GM18909 (cell line): Measurements from ENCODE around the gene STK33.

Experiments used
- ATAC-seq: cut with Tn5 transposase; IDR thresholded peaks from one replicate; pipeline ENCODE4 v1.9.1; 2021; ENCODE audit warnings: mild to moderate bottlenecking; ENCODE audit not compliant: unreplicated experiment, poor library complexity

Gene STK33

DNA sequence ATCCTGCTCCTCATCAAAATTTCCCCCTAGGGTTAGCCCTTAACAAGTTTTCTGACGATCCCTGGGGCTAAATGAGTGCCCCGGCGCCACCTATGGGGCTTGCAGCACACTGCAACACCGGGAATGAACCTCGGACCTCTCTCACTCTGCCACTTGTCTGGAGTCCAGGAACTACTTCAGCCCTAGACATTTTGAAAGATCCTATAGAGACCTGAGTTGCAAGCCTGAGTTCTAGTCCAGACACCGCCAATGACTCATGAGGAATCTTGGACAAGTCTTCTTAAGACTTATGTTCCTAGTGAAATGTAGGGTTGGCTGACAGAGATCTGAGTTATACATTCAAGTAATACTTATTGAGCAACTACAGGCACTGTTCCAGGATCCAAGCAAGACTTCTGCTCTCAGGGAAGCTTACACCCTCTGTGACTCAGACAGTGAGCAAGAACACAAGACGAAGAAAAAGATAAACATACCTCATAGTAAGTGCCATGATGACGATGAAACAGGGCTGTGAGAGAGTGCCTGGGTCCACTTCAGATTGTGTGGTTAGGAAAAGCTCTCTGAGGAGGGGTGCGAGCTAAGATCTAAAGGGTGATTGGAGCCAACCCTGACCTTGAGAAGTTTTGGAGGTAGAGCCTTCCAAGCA, 10.2 kb upstream of the STK33 start:
- ATAC-seq = peak; percentile 78

DNA sequence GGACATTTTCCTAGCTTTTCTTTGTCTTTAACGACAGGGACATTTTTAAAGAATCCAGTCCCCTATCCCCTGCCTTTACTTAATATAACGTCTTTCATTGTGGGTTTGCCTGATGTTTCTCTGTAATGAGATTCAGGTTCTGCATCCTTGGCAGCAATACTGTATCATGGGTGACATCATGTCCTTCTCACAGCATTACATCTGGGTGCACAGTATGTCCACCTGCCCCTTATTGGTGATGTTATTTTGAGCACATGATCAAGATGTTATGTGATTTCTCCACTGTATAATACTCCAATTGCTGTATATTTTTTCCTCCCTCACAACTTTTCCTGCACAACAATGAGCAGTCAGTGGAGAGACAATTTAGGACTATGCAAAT, 9.7 kb upstream of the STK33 start:
- ATAC-seq = peak; percentile 8

DNA sequence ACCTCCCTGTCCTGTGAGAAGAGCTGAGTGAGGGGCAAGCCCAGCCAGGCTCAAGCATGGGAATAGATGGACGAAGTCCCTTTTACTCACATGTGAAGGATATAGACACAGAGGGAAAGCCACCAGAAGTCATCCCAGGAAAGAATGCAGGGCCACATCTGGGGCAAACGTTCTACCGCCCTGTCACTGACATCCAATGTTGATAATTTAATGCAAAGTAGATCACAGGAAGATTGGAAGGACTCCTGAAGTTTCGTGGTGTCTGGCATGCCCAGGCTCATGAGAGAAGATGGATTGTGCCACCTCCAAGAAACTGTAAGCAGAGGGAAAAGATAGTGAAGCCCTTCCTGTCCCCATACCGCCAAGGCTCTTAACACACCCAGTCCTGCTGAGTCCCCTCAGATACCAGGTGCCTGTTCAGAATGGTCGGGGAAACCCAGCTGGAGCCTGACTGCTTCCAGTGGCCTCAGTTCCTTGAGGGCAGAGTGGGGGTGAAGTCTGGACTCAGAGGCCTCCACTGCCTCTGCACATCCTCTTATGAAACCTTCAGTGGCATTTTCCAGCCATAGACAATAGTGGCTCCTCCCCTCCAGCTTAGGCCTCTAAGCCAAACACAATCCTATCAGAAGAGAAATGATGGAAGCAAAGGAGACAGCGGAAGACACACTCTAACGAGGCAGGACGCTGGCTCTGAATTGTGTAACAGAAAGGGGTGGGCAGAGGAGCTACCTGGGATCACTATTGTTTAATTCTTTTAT, 7.5 kb upstream of the STK33 start:
- no peak for ATAC-seq

DNA sequence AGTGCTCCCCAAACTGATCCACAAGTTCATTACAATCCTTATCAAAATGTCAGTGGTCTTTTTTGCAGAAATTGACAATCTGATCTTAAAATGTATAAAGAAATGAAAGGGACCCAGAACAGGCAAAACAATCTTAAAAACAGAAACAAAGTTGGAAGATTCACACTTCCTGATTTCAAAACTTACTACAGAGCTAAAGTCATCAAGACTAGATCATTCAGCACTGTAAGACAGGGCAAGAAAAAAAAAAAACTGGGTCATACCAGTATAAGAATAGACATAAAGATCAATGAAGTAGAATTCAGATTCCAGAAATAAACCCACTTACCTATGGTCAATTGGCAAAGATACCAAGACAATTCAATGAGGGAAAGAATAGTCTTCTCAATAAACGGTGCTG, 4.5 kb upstream of the STK33 start:
- no peak for ATAC-seq

DNA sequence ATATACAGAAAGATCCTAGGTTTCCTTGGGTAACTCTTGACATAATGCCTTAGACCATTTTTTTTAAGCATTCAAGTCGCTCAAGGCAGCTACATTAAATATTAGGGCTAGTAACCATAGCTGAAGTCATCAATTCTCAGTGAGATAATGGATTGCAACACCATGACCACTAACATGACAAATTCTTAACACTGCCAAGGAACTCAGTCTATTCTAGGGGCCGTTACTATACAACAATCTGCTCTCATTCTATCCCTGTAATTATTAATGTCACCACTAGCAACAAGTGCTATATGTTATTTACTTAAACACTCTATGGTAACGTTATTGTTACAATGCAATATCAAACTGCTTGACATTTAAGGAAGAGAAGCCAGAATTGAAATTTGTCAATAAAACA, 3.2 kb upstream of the STK33 start:
- ATAC-seq = no peak

DNA sequence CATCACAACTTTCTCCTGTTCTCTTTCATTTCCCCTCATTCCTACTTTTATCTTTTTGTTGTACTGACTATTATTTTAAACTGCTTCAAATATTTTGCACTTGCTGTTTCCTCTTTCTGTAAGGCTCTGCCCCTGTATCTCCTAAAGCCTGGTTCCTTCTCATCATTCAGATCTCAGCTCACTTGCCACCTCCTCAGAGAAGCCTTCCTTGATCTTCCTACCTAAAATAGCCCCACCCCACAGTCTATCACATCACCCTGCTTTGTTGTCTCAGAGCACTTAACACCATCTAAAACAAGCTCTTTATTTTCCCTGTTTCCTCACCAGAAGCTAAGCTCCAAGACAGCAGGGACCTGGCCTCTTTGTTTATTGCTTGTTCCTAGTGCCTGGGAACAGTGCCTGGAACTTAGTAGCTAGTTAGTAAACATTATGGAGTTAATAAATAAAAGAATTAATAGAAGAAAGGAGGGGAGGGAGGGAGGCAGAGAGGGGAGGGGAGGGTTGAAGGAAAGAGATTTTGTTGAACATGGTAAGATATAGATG, 2.5 kb upstream of the STK33 start:
- ATAC-seq = no peak

DNA sequence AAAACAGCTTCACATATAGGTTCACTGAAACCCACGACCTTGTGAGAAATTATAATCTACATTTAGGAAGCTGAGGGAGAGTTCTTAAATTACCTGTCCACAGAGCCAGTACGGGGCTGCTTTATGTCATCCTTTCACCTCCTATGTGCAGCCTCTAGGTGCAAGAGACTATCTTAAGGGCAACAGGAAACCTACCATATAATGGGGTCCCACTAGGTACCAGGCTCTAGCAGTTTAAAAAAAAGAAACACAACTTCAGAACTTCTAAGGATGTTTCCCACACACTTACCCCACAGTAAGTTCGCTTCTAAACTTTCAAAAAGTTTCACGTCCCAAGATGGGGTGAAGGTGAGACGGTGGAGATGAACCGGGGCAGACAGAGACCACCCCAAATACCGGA, 573 bp downstream of the STK33 start:
- peak; percentile 30 for ATAC-seq

DNA sequence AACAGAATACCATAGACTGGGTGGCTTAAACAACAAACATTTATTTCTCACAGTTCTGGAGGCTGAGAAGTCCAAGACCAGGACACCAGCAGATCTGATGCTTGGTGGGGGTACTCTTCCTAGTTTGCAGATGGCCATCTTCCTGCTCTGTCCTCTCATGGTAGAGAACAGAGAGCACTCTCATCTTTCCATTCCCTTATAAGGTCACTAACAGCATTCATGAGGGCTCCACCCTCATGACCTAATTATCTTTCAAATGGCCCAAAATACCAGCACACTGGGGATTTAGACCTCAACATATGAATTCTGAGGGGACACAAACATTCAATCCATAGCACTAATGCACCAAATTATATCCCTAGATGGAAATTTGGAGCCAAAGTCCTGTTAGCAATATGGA, 6.1 kb downstream of the STK33 start:
- no peak for ATAC-seq

DNA sequence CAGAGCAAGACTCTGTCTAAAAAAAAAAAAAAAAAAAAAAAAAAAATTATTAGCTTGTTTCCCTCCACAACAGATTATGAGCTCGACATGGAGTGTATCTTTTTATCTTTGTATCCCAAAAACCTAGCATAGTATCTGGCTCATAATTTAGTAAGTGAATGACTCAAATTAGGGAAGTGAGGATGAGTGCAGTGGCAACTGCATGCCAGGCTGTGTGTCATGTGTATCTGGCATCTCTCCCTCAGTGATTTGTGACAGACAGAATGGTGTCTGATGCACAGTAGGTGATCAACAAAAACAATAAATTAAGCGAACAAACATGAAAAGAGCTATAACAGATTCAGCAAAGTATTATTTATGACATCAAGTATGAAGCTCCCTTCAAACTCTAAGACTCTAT, 7.2 kb downstream of the STK33 start:
- no peak for ATAC-seq

DNA sequence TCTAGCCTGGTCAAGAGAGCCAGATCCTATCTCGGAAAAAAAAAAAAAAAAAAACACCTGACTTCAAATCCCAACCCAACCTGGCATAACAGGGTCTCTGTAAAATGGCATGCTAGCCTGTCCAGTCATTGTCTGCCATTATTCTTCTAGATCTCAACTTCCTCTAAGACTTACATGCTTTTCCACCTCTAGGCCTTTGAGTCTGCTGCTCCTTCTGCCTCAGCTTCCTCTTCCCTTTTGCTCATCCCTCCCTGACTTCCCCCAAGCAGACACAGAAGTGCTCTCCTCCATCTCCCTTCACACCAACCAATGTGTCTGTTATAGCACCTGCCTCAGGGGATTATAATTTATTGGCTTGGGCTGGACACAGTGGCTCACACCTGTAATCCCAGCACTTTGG, 7.8 kb downstream of the STK33 start:
- no peak for ATAC-seq

DNA sequence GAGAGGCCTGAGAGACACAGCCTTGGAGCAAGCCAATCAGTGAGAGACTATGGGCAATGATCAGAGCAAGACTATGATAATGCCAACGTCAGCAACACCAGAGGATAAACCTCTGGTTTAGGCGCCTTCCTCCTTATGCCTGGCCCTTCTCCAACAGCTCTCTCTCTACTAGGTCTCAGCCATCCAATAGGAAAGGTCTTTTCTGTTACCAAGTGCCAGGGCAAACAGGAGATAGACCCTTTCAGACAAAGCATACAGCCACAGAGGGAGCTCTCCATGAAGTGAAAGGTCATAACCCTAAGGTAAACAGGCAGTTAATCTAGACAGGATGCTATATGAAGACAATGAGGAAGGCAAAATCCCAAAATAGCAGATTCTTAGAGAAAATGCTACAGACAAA, 9.5 kb downstream of the STK33 start:
- no peak for ATAC-seq

DNA sequence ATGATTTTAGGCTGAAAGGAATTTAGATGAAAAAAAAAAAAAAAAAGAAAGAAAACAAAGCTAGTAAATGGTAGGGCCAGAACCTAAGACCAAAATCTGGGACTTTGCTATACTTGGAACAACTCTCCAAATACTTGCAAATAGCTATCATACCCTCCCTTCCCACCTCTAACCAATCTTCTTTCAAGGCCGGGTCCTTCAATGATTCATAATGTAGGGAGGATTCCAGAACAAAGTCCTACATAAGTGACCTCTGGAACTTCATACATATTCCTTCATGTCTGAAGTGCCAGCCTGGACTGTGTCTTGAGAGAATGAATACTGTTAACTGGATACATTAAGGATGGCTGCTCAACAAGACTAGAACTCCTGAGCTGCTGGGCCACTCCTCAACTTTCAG, 9.9 kb downstream of the STK33 start:
- no peak for ATAC-seq

DNA sequence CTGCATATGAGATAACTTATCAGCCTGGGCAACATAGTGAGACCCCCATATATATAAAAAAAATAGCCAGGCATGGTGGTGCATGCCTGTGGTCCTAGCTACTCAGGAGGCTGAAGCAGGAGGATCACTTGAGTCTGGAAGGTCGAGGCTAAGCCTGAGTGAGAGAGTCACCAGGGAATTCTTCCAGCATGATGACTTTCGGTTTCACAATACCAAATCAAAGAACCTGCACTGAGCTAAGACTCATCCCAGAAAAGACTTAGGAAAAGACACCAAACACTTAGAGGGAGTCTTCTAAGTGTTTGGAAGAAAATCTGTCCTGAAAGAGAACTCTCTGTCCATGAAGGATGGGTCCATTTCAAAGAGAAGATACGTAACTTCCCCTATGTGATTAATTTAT, 12.7 kb downstream of the STK33 start:
- no peak for ATAC-seq

DNA sequence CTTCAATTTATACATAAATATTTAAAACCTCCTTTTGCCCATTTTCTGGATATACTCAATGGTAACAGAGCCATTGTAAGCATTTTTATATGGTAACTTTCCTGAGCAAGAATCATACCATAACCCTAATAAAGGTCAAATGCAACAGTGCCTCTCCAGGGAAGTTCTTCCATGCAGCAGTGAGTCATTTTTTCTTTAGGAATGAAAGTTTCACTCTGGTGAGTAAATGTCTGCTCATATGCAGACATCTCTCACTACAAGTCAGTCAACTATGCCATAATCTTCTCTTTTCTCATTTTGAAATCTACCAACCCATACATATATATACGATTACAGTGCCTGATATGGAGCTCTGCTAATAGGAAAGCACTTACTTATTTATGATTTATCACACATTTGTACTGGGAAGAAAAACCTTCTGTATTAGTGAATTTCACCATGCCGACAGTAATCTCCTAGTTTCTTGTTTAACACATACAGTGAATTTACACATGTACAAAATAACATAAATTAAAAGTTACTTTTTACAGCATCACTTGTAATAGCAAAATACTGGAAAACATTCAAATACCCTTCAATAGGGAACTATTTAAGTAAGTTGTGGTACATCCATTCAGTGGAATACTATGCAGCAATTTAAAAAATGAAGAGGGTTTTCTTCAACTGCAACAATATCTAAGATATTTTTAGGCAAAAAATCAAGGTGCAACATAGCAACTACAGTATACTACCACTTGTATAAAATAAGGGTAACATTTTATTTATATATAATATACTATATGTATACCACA, 16.0 kb downstream of the STK33 start:
- no peak for ATAC-seq

DNA sequence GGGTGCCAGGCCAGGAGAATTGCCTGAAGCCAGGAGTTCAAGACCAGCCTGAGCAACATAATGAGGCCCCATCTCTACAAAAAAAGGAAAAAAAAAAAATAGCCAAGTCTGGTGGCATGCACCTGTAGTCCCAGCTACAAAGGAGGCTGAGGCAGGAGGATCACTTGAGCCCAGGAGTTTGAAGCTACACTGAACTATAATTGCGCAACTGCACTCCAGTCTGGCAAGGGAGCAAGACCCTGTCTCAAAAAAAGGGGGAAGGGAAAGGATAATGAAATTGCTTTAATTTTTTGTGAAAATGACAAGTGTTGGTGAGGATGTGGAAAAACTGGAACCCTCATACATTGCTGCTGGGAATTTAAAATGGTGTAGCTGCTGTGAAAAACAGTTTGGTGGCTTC, 19.2 kb downstream of the STK33 start:
- no peak for ATAC-seq

DNA sequence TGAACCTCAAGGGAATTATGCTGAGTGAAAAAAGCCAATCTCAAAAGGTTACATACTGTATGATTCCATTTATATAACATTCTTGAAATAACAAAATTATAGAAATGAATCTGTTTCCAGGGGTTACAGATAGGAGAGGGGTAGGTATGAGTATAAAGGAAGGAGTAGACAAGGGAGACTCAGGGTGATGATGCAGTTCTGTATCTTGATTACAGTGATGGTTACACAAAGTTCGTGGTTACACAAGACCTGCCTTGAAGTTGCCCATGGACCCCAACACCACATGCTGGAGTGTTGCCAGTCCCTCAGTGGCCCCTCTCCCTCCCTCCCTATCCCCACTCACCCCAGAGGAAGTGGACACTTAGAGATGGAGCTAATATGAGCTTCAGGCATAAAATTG, 20.3 kb downstream of the STK33 start:
- ATAC-seq = no peak

DNA sequence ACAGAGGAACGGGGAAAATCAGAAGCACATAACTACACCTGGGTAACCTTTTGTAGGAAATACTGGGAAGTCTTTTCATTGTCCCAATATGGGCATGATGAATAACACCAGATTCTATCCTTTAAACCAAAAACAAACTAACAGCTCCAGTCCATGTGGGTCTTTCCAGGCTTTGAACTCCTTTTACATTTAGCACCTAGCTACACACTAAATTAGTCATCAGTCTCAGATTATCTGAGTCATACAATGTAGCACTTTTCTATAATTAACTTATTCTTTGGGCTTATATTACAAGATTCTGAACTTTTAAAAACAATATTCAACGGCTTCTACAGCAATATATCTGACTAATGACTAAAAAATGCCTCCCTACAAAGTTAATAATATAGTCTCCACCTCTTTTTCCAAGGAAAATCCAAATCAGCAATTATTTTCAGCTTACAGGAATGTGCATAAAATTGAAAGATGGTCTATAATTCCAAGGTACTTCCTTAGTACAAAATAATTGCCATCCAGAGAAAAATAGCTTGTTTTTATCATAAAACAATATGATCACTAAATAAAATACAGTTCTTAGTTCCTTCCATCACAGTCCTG, 26.3 kb downstream of the STK33 start:
- no peak for ATAC-seq

DNA sequence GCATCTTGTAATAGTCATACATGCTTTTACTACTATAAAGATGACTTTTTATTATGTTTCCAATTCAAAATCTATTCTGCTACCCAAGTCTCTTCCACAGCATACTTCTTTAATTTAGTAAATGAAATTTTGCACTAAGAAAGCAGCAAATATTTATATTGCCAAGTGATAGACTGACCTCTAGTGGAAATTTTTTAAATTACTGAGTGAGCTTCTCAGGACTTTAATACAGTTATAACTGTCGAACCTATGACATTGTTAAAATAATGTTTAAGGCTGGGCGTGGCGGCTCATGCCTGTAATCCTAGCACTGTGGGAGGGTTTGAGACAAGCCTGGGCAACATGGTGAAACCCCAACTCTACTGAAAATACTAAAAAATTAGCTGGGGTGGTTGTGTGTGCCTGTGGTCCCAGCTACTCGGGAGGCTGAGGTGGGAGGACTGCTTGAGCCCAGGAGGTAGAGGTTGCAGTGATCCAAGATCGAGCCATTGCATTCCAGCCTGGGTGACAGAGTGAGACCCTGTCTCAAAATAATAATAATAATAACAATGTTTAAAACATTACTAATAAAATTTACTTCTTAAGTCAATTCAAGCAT, 27.3 kb downstream of the STK33 start:
- peak; percentile 57 for ATAC-seq

DNA sequence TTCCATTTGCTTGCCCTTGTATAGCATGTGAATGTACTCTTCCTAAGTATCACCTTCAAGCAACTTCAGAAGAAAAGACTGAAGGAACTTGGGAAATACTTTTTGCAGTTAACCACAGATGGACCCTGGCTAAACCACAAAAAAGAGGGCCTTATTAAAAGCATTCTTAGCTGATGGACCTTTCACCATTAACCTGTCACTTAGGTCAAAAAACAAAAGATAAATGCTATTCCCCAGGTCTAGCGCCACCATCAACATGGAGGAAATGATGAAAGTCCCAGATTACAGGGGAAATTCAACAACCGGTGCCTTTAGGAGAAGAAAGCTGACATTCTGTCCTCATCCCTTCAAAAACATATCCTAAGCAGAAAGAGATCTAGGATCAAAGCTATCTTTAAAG, 29.5 kb downstream of the STK33 start:
- ATAC-seq = no peak

DNA sequence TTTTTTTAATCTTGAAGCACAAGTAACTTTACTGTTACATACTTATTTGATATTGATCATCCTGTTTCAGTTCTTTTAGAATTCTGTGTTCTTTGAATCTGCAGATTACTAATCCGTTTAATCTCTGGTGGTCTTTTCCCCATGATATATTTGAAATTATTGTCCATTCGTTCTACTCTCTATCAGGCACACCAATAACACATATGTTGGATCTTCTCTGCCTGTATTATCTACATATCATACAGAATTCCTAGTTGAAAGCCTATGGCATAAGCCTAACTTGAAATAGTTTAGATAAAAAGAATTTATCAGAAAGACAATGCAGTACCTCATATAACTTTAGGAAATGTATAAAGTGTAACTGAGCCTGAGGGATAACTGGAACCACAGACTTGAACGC, 32.6 kb downstream of the STK33 start:
- ATAC-seq = no peak
